ENCODE measurements around the gene RASGEF1C.
A peak's percentile ranks its signal among the peaks of the same experiment; 100 is the strongest.

The RASGEF1C gene

GRCh38 chr5:180209137-180209581 is at the start of gene RASGEF1C:
RASGEF1C (minus strand) TSS chr5:180209211; CDS start chr5:180138052, 71,159 bp downstream.
- DNase-seq: peak in 5 of 6 experiments; percentile 27 to 45 (median 38)

- DNase-seq: no peak
Measured at GRCh38 chr5:180253036-180253824, 44.2 kb upstream of the RASGEF1C start.

- no peak for DNase-seq
Measured at GRCh38 chr5:180251887-180252286, 42.9 kb upstream of the RASGEF1C start.

GRCh38 chr5:180251141-180251540 is 42.1 kb upstream of the RASGEF1C start:
- DNase-seq: no peak

GRCh38 chr5:180250329-180250728 is 41.3 kb upstream of the RASGEF1C start:
- DNase-seq: no peak

GRCh38 chr5:180241600-180241999 is 32.6 kb upstream of the RASGEF1C start:
- DNase-seq: no peak

- DNase-seq: no peak
Measured at GRCh38 chr5:180238631-180239030, 29.6 kb upstream of the RASGEF1C start.

- DNase-seq: no peak
Measured at GRCh38 chr5:180235846-180236245, 26.8 kb upstream of the RASGEF1C start.

- no peak for DNase-seq
Measured at GRCh38 chr5:180235077-180235476, 26.1 kb upstream of the RASGEF1C start.

GRCh38 chr5:180234271-180234670 is 25.3 kb upstream of the RASGEF1C start:
- no peak for DNase-seq

GRCh38 chr5:180233729-180234128 is 24.7 kb upstream of the RASGEF1C start:
- DNase-seq: no peak

GRCh38 chr5:180230017-180230416 is 21.0 kb upstream of the RASGEF1C start:
- DNase-seq: no peak

GRCh38 chr5:180222056-180222455 is 13.0 kb upstream of the RASGEF1C start:
- DNase-seq: no peak

GRCh38 chr5:180217797-180218196 is 8.8 kb upstream of the RASGEF1C start:
- no peak for DNase-seq

- DNase-seq: no peak
Measured at GRCh38 chr5:180216646-180217171, 7.7 kb upstream of the RASGEF1C start.

- no peak for DNase-seq
Measured at GRCh38 chr5:180215783-180216630, 7.0 kb upstream of the RASGEF1C start.

GRCh38 chr5:180214870-180215770 is 6.1 kb upstream of the RASGEF1C start:
- no peak for DNase-seq

- DNase-seq: no peak
Measured at GRCh38 chr5:180213657-180214207, 4.7 kb upstream of the RASGEF1C start.

GRCh38 chr5:180213256-180213600 is 4.2 kb upstream of the RASGEF1C start:
- DNase-seq: no peak

GRCh38 chr5:180212363-180213255 is 3.6 kb upstream of the RASGEF1C start:
- no peak for DNase-seq

- DNase-seq: no peak
Measured at GRCh38 chr5:180211761-180212035, 2.7 kb upstream of the RASGEF1C start.

All from stimulated activated naive CD4-positive, alpha-beta T cell (primary cell).